Measurements from ENCODE around the gene AGPS. TPM values are rescaled to one million over a fixed set of nuclear protein-coding genes. Genes with fewer than 3 reads are reported as not detected.

AGPS gene
- total RNA-seq, 3 donors from 2014 or later (not counting 1 experiment from before 2014, with no cell fraction given), result 27.4 to 36.0 (median 35.6) TPM

GRCh38 chr2:177395351-177396065, 2.9 kb downstream of the AGPS start:
- no peaks in the 10 kb centered on the region for H3K9me3 ChIP-seq (ENCODE audit: control insufficient read depth, insufficient read depth, low read length)
- H3K9me3 Mint-ChIP-seq, result no peaks in the 10 kb centered on the region
- no peaks in the 10 kb centered on the region for H3K36me3 Mint-ChIP-seq
- H3K4me3 ChIP-seq (ENCODE audit: low read length), result no peak overlapping the region
- H3K4me3 Mint-ChIP-seq, result no peak overlapping the region
- no peaks in the 10 kb centered on the region for H3K27me3 ChIP-seq (ENCODE audit: control insufficient read depth, insufficient read depth, low read length)
- intact Hi-C loops (cut with micrococcal nuclease), result no loop called here
- DNase-seq, result no peak
- WGBS (ENCODE audit: insufficient coverage), result 96% methylated on average over 3 of the region's 3 CpGs
- no peak overlapping the region for H3K27ac ChIP-seq (ENCODE audit: low read length)
- TF ChIP-seq, protein P1, sequence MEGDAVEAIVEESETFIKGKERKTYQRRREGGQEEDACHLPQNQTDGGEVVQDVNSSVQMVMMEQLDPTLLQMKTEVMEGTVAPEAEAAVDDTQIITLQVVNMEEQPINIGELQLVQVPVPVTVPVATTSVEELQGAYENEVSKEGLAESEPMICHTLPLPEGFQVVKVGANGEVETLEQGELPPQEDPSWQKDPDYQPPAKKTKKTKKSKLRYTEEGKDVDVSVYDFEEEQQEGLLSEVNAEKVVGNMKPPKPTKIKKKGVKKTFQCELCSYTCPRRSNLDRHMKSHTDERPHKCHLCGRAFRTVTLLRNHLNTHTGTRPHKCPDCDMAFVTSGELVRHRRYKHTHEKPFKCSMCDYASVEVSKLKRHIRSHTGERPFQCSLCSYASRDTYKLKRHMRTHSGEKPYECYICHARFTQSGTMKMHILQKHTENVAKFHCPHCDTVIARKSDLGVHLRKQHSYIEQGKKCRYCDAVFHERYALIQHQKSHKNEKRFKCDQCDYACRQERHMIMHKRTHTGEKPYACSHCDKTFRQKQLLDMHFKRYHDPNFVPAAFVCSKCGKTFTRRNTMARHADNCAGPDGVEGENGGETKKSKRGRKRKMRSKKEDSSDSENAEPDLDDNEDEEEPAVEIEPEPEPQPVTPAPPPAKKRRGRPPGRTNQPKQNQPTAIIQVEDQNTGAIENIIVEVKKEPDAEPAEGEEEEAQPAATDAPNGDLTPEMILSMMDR (IDR thresholded peaks at IDR 0.05), result no peak
- H3K36me3 ChIP-seq (ENCODE audit: control insufficient read depth, insufficient read depth, low read length), result no peaks in the 10 kb centered on the region
- H3K4me1 ChIP-seq (ENCODE audit: control insufficient read depth, insufficient read depth, low read length), result peaks cover 14% of the 10 kb centered on the region
- no peaks in the 10 kb centered on the region for H3K27me3 Mint-ChIP-seq (ENCODE audit: low read depth in 2 of 2)
- H3K4me1 Mint-ChIP-seq, result peaks cover 65 to 71% of the 10 kb centered on the region in 2 donors
- H3K27ac Mint-ChIP-seq, result peak overlapping the region in 1 of 2 donors; percentile 28
- ATAC-seq, result no peak

DNA sequence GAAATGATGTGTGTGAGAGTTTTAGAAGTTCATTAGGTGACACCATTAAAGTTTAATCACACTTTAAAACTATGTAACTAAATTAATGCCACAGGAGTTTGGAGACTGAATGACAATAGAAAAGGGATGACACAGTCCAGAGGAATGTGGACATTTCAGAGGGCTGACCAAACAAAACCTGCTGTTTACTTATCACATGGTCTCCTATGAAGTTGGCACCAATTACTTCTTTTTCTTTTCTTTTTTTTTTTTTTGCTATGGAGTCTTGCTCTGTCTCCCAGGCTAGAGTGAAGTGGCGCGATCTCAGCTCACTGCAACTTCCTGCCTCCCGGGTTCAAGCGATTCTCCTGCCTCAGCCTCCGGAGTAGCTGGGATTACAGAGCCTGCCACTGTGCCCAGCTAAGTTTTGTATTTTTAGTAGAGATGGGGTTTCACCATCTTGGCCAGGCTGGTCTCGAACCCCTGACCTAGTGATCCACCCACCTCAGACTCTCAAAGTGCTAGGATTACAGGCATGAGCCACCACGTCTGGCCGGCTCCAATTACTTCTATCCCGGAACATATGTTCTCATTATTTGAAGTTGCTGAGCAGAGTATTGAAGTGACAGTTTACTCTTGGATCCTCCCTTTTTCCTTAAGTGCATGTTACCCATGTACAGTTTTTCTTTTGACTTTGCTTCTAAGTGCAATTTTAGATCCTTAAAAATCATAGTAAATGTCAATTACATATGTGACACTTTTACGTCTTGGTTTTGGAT, 4.3 kb downstream of the AGPS start:
- H3K27ac ChIP-seq (ENCODE audit: low read length), result no peak overlapping the region
- 89% methylated on average over 9 of the region's 10 CpGs for WGBS (ENCODE audit: insufficient coverage)
- Mint-ChIP-seq H3K27ac (peak overlapping the region; percentile 25 to 37), H3K9me3 (no peaks in the 10 kb centered on the region), H3K36me3 (no peaks in the 10 kb centered on the region), H3K4me3 (no peak overlapping the region), H3K4me1 (peaks cover 62 to 69% of the 10 kb centered on the region in 2 donors), H3K27me3 (ENCODE audit: low read depth in 2 of 2) (no peaks in the 10 kb centered on the region)
- no peak for DNase-seq
- intact Hi-C loops (cut with micrococcal nuclease), result no loop called here
- H3K4me3 ChIP-seq (ENCODE audit: low read length), result no peak overlapping the region
- no peaks in the 10 kb centered on the region for H3K36me3 ChIP-seq (ENCODE audit: control insufficient read depth, insufficient read depth, low read length)
- no peak for ATAC-seq
- no peaks in the 10 kb centered on the region for H3K27me3 ChIP-seq (ENCODE audit: control insufficient read depth, insufficient read depth, low read length)
- no peaks in the 10 kb centered on the region for H3K9me3 ChIP-seq (ENCODE audit: control insufficient read depth, insufficient read depth, low read length)
- peaks cover 14% of the 10 kb centered on the region for H3K4me1 ChIP-seq (ENCODE audit: control insufficient read depth, insufficient read depth, low read length)
- TF ChIP-seq, protein P1 (IDR thresholded peaks at IDR 0.05), result no peak

DNA sequence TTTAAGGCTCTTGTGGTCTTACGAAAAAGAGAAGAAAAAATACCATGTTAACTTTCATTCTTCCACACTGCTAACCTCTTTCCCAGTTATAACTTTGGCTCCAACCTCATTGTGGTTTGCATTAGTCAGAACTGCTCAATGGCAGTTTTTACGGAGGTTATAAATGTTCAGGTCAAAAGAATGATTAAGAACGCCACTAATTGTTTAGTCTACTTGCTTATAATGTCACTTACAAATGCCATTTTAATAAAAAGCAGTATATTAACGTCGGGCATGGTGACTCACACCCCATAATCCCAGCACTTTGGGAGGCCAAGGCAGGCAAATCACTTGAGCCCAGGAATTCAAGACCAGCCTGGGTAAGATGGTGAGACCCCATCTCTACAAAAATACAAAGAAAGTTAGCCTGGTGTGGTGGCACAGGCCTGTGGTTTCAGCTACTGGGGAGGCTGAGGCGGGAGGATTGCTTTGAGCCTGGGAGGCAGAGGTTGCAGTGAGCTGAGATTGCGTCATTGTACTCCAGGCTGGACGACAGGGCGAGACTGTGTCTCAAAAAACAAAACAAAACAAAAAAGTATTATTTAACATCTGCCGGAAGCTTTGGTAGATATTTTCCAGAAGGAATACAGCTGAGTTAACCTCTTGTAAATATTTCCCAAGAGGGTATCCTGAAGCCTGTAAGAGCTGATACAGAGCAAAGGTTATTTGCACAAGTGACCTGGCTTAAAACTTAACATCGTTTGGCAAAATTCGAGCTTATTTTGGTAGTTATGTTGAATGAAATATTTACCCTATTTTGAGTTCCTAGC, 5.1 kb downstream of the AGPS start:
- H3K4me3 ChIP-seq (ENCODE audit: low read length), result no peak overlapping the region
- no peaks in the 10 kb centered on the region for H3K9me3 ChIP-seq (ENCODE audit: control insufficient read depth, insufficient read depth, low read length)
- DNase-seq, result no peak
- Mint-ChIP-seq H3K36me3 (no peaks in the 10 kb centered on the region), H3K27me3 (ENCODE audit: low read depth in 2 of 2) (no peaks in the 10 kb centered on the region), H3K9me3 (no peaks in the 10 kb centered on the region), H3K4me1 (peaks cover 58 to 68% of the 10 kb centered on the region in 2 donors), H3K4me3 (no peak overlapping the region), H3K27ac (peak overlapping the region; percentile 25 to 37)
- no peak overlapping the region for H3K27ac ChIP-seq (ENCODE audit: low read length)
- no peak for ATAC-seq
- intact Hi-C loops (cut with micrococcal nuclease), result no loop called here
- no peaks in the 10 kb centered on the region for H3K36me3 ChIP-seq (ENCODE audit: control insufficient read depth, insufficient read depth, low read length)
- TF ChIP-seq, protein P1 (IDR thresholded peaks at IDR 0.05), result no peak
- 64% methylated on average over 11 of the region's 12 CpGs for WGBS (ENCODE audit: insufficient coverage)
- H3K27me3 ChIP-seq (ENCODE audit: control insufficient read depth, insufficient read depth, low read length), result no peaks in the 10 kb centered on the region
- peaks cover 9% of the 10 kb centered on the region for H3K4me1 ChIP-seq (ENCODE audit: control insufficient read depth, insufficient read depth, low read length)

All from natural killer cell (primary cell).